ENCODE measurements around the gene RIIAD1. TPM values are rescaled to one million over a fixed set of nuclear protein-coding genes. Genes with fewer than 3 reads are reported as not detected.
A peak's percentile ranks its signal among the peaks of the same experiment; 100 is the strongest.
"Not testable (repeated sequence)": the region's sequence is repeated elsewhere in the genome, so short reads cannot be mapped to it uniquely, and the experiment has no call there.

Gene RIIAD1
- total RNA-seq, 2 experiments from 2014 or later, result not detected

DNA sequence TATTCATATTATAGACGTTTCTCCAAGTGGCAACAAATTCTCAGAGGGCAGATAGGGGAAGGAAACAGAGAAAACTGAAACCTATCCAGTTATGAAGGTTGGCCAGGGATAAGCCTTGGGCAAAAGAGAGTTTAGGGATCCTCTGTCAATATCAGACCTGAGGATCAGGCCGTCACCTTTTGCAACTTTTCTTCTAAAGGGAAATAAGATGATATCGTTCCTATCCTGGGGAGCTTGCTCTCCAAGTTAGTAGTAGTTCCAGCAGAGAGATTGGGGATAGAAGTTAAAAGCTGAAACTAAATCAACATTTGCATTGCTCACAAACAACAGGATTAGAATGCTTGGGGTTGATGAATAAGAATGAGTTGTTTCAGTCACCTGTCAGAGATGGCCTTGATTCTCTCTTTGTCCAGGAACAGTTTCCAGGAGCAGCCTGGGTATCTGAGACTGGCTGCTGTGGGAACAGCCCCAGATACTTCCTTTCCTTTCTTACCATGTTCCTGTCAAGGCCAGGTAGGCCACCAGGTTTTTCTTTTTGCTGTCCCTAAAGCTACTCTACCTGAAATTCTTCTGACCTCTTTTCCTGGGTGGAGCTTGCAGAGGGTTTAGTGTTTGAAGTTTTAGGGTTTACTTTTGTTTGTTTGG, 2.5 kb downstream of the RIIAD1 start:
- intact Hi-C loops (cut with micrococcal nuclease), result loop anchor here (5.0 kb wide), 1 partner anchor 182 kb away; the partner anchor contains the start of gene TUFT1
- Mint-ChIP-seq H3K4me3 (no peak overlapping the region), H3K36me3 (ENCODE audit: low read depth) (no peaks in the 10 kb centered on the region), H3K27ac (no peak overlapping the region), H3K4me1 (ENCODE audit: low read depth) (peaks cover 14% of the 10 kb centered on the region), H3K27me3 (ENCODE audit: low read depth) (peaks cover 48% of the 10 kb centered on the region), H3K9me3 (no peaks in the 10 kb centered on the region)
- DNase-seq, result no peak
- CTCF ChIA-PET, result no interaction called here

DNA sequence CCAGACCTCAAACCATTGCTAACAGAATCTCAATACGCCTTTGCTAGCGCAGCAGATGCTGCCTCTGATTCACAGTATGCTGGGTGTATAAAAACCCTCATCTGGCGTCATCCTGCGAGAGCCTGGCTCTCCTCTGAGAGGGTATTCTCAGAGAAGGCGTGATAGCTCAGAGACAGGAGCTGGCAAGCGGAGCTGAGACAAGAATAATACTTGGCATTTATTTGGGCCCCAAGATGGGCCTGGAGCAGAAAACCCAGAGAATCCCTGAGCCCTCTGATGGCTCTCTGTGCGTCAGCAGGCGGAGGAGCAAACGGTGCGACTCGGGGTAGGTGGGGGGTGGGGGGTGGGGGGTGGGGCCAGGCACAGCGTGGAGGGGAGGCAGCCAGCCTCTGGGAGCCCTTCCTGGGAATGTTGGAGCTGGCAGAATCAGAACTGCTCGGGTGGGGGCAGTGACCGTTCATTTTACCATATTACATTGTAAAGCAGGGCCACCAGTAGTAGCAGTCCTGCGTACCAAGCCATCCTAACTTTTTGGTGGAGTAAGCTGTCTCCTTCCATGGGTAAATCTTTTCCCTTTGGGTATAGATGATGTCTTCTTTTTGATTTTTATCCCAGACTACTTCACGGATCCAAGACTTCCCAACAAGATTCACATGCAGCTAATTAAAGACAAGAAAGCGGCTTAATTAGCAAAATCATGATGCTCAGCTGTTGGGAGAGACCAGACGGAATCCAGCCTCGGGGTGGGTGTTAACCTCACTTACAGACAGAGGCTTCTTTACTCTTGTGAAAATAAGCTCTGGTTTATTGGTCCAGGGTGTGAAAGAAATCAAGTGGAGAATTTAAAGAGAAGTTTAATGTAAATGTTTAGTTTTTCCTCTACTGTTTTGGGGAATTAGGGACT, 7.1 kb downstream of the RIIAD1 start:
- no peak overlapping the region for H3K4me3 Mint-ChIP-seq
- DNase-seq, result no peak
- no peaks in the 10 kb centered on the region for H3K36me3 Mint-ChIP-seq (ENCODE audit: low read depth)
- CTCF ChIA-PET, result interaction anchor here (0.6 to 1.4 kb wide), 4 partner anchors 9 to 445 kb away, joined by 3 to 5 read pairs (median 3); no protein-coding TSS in a partner anchor
- H3K27me3 Mint-ChIP-seq (ENCODE audit: low read depth), result peaks cover 29% of the 10 kb centered on the region
- no peaks in the 10 kb centered on the region for H3K4me1 Mint-ChIP-seq (ENCODE audit: low read depth)
- no peaks in the 10 kb centered on the region for H3K9me3 Mint-ChIP-seq
- intact Hi-C loops (cut with micrococcal nuclease), result no loop called here
- no peak overlapping the region for H3K27ac Mint-ChIP-seq

DNA sequence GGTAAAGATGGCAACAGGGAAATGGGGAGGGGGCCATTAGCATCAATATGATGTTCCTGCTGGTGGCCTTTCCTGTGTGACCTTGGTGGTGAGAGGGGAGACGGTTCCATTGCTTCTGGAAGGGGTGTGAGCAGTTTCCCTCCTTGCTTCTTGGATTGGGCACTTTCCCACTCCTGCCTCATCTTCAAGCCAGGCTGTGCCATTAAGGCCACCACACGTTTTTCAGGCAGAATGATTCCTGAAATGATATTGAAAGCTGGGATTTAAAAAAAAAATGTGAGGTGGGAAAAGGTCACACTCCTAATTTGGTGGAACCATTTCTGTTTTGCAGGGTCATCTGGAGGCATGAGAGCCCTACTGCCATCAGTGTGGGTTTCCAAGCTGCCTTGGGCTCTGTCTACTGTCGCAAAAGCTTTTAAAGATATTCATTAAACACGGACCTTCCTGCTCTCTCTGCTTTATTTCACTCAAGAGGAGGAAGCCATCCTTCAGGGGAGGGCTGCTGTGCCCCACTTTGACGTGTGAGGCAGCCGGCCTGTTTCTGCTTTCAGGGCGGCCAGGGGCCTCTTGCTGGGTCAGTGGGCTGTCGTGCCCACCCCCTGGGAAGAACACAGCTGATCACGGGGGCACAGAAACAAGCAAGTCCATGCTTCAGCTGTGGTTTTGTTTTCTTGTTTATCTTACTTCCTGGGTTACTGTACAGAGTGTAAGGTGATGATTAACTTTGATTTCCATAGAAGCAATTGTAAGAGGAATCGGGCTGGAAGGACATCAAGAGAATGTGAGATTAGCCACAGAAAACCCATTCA, 8.0 kb downstream of the RIIAD1 start:
- Mint-ChIP-seq H3K4me1 (ENCODE audit: low read depth) (no peaks in the 10 kb centered on the region), H3K9me3 (no peaks in the 10 kb centered on the region), H3K36me3 (ENCODE audit: low read depth) (no peaks in the 10 kb centered on the region), H3K4me3 (no peak overlapping the region), H3K27me3 (ENCODE audit: low read depth) (peaks cover 24% of the 10 kb centered on the region), H3K27ac (no peak overlapping the region)
- CTCF ChIA-PET, result interaction anchor here (0.6 to 1.4 kb wide), 5 partner anchors 8 to 446 kb away, joined by 3 to 5 read pairs (median 3); no protein-coding TSS in a partner anchor
- intact Hi-C loops (cut with micrococcal nuclease), result no loop called here
- DNase-seq, result no peak

DNA sequence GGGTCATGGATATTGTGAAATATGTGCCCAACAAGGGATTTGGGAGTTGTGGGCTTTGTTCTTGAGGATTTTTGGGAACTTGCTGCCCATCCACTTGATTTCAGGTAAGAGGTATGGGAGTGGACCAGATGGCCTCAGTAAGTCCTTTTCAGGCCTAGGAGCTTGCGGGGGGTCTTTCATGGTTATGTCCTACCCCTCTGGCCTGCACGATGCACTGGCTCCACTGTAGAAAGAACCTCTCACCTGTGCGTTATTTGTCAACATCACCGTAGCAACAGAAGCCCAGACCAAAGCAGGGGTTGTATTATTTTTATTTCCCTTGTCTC, 8.6 kb downstream of the RIIAD1 start:
- Mint-ChIP-seq H3K9me3 (no peaks in the 10 kb centered on the region), H3K4me1 (ENCODE audit: low read depth) (no peaks in the 10 kb centered on the region), H3K27ac (no peak overlapping the region), H3K36me3 (ENCODE audit: low read depth) (no peaks in the 10 kb centered on the region), H3K4me3 (no peak overlapping the region), H3K27me3 (ENCODE audit: low read depth) (peaks cover 24% of the 10 kb centered on the region)
- CTCF ChIA-PET, result interaction anchor here (1.0 kb wide), 1 partner anchor 45 kb away, joined by 3 read pairs; no protein-coding TSS in a partner anchor
- intact Hi-C loops (cut with micrococcal nuclease), result no loop called here
- no peak for DNase-seq

DNA sequence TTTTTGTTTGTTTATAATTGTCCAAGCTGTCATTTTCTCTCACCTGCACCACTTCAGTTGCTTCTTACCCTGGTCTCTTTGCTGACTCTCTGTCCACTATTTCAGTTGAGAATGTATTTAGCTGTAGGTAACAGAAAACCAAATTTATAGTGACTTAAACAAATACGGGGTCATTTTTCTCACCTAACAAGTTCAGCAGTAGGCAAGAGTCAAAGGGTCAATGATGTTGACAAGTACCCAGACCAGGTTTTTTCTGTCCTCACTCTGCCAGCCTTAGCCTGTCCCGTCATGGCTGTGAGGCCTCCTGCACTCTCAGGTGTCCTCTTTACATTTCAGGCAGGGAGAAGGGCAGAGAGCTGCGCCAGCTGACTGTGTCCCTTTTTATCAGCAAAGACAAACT, 11.8 kb downstream of the RIIAD1 start:
- Mint-ChIP-seq H3K9me3 (peaks cover 15% of the 10 kb centered on the region), H3K4me3 (no peak overlapping the region), H3K36me3 (ENCODE audit: low read depth) (no peaks in the 10 kb centered on the region), H3K27me3 (ENCODE audit: low read depth) (peaks cover 4% of the 10 kb centered on the region), H3K27ac (no peak overlapping the region), H3K4me1 (ENCODE audit: low read depth) (no peaks in the 10 kb centered on the region)
- CTCF ChIA-PET, result interaction anchor here (0.6 to 2.2 kb wide), 5 partner anchors 18 to 175 kb away, joined by 3 to 9 read pairs (median 6); no protein-coding TSS in a partner anchor
- intact Hi-C loops (cut with micrococcal nuclease), result no loop called here
- DNase-seq, result no peak

DNA sequence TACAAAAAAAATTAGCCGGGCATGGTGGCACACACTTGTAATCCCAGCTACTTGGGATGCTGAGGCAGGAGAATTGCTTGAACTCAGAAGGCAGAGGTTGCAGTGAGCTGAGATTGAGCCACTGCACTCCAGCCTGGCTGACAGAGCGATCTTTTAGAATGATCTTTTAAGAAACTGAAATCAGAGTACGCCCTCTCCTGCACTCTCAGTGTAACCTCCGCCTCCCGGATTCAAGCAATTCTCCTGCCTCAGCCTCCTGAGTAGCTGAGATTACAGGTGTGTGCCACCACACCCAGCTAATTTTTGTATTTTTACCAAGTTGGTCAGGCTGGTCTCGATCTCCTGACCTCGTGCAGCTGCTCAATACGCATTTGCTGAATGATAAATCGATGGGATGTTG, 12.7 kb downstream of the RIIAD1 start:
- H3K27ac Mint-ChIP-seq; H3K4me3 Mint-ChIP-seq; H3K27me3 Mint-ChIP-seq (ENCODE audit: low read depth); DNase-seq; H3K4me1 Mint-ChIP-seq (ENCODE audit: low read depth); intact Hi-C loops (cut with micrococcal nuclease); H3K36me3 Mint-ChIP-seq (ENCODE audit: low read depth): not testable (repeated sequence)
- peaks cover 18% of the 10 kb centered on the region for H3K9me3 Mint-ChIP-seq
- CTCF ChIA-PET, result interaction anchor here (0.6 to 2.6 kb wide), 18 partner anchors 8 to 404 kb away, joined by 3 to 19 read pairs (median 4); partner anchors contain the start of genes MRPL9 and RIIAD1

DNA sequence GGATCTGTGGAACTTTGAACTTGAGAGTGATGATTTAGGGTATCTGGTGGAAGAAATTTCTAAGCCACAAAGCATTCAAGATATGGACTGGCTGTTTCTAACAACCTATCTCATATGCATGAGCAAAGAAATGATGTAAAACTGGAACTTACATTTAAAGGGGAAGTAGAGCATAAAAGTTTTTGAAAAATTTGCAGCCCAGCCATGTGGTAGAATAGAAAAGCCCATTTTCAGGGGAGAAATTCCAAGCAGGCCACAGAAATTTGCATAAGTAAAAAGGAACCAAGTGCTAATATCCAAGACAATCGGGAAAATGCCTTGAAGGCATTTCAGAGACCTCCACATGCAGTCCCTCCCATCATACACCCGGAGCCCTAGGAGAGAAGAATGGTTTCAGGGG, 15.7 kb downstream of the RIIAD1 start:
- Mint-ChIP-seq H3K9me3 (peaks cover 18% of the 10 kb centered on the region), H3K36me3 (ENCODE audit: low read depth) (no peaks in the 10 kb centered on the region), H3K27ac (no peak overlapping the region), H3K4me3 (no peak overlapping the region), H3K4me1 (ENCODE audit: low read depth) (no peaks in the 10 kb centered on the region), H3K27me3 (ENCODE audit: low read depth) (no peaks in the 10 kb centered on the region)
- DNase-seq, result no peak
- CTCF ChIA-PET, result no interaction called here
- intact Hi-C loops (cut with micrococcal nuclease), result no loop called here

DNA sequence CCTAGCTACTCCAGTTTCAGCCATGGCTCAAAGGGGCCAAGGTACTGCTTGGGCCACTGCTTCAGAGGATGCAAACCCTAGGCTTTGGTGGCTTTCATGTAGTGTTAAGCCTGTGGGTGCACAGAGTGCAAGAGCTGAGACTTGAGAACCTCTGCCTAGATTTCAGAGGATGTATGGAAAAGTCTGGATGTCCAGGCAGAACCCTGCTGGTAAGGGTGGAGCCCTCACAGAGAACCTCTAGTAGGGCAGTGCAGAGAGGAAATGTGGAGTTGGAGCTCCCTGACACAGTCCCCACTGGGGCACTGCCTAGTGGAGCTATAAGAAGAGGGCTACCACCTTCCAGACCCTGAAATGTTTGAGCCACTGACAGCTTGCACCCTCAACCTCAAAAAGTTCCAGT, 16.2 kb downstream of the RIIAD1 start:
- H3K27me3 Mint-ChIP-seq (ENCODE audit: low read depth), result no peaks in the 10 kb centered on the region
- intact Hi-C loops (cut with micrococcal nuclease), result no loop called here
- H3K4me3 Mint-ChIP-seq, result no peak overlapping the region
- H3K36me3 Mint-ChIP-seq (ENCODE audit: low read depth), result no peaks in the 10 kb centered on the region
- CTCF ChIA-PET, result interaction anchor here (0.9 to 1.2 kb wide), 2 partner anchors 9 to 436 kb away, joined by 3 read pairs; no protein-coding TSS in a partner anchor
- no peak overlapping the region for H3K27ac Mint-ChIP-seq
- H3K9me3 Mint-ChIP-seq, result peaks cover 18% of the 10 kb centered on the region
- no peaks in the 10 kb centered on the region for H3K4me1 Mint-ChIP-seq (ENCODE audit: low read depth)
- no peak for DNase-seq

DNA sequence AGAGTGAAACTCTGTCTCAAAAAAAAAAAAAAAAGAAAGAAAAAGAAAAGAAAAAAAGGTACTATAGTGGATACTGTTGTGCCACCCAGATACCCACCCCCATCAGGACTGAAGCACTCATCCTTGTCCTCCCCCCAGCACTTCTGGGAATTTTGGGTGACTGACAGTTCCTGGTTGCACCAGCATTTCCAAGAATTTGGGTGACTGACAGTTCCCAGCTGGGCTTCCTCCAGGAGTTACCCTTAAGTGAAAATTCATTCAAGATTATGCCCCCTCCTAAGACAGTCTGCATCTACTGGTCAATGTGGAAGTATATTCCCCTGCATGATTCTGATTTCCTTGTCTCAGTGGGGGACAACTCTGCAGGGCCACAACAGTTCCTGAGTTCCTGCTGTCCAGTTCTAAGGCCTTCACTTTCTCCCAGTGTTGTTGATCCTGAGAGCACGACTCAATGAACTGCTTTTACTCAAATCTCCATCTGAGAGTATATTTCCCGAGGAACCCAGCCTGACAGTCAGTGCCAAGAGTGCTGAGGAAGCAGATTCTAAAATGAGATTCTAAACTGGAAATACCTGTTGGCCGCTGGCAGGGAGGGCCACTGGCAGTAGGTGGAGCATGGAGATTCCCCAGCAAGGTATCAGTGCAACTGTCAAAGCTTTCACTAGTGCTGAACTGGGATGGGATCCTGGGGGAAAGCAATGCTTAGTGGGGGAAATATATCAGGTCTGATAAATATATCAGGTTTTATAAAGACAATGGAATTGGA, 18.5 kb downstream of the RIIAD1 start:
- Mint-ChIP-seq H3K4me3 (no peak overlapping the region), H3K4me1 (ENCODE audit: low read depth) (no peaks in the 10 kb centered on the region), H3K27ac (no peak overlapping the region), H3K9me3 (peaks cover 18% of the 10 kb centered on the region), H3K36me3 (ENCODE audit: low read depth) (no peaks in the 10 kb centered on the region), H3K27me3 (ENCODE audit: low read depth) (no peaks in the 10 kb centered on the region)
- no peak for DNase-seq
- CTCF ChIA-PET, result interaction anchor here (0.6 kb wide), 1 partner anchor 148 kb away, joined by 3 read pairs; no protein-coding TSS in a partner anchor
- intact Hi-C loops (cut with micrococcal nuclease), result no loop called here

DNA sequence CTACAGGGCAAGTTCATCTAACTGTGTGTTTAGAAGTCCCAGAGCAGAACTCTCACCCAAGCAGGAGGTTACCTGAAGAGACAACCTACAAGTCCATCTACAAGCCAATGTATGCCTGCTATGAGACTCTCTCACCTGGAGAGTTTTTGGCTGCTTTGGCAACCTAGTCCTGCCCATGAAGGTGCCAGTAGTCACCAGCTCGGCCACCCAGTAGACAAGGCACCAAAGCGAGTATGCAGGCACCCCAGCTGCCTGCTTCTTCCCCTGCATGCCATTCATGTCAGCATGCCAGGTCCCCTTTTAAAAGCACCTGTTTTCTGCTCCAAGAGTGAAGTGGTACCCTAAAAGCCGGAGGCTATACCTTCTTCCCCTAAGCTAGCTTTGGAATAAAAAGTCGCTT, 20.2 kb downstream of the RIIAD1 start:
- H3K27ac Mint-ChIP-seq, result no peak overlapping the region
- intact Hi-C loops (cut with micrococcal nuclease), result no loop called here
- H3K27me3 Mint-ChIP-seq (ENCODE audit: low read depth), result peaks cover 2% of the 10 kb centered on the region
- H3K4me1 Mint-ChIP-seq (ENCODE audit: low read depth), result no peaks in the 10 kb centered on the region
- CTCF ChIA-PET, result no interaction called here
- H3K36me3 Mint-ChIP-seq (ENCODE audit: low read depth), result no peaks in the 10 kb centered on the region
- H3K9me3 Mint-ChIP-seq, result peaks cover 18% of the 10 kb centered on the region
- DNase-seq, result no peak
- H3K4me3 Mint-ChIP-seq, result no peak overlapping the region

DNA sequence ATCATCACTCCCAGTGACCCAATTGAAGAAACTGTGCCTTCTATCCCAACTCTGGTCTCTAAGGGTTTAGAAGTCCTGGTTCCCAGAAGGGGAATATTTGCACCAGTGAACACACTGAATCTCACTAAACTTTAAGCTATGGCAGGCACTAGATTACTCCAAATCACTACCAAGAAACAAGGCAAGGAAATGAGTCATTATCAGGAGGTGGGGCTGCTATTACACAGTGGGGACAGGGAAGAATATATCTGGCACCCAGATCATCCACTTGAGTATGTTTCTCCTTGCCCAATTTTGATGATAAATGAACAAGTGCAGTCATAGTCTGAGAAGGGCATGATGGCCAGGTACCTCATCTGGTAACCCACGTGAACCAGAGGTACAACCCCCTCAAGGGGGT, 35.0 kb downstream of the RIIAD1 start:
- Mint-ChIP-seq H3K9me3 (no peaks in the 10 kb centered on the region), H3K4me1 (ENCODE audit: low read depth) (peaks cover 13% of the 10 kb centered on the region), H3K27ac (peak overlapping the region; percentile 22), H3K27me3 (ENCODE audit: low read depth) (no peaks in the 10 kb centered on the region), H3K36me3 (ENCODE audit: low read depth) (peaks cover 13% of the 10 kb centered on the region), H3K4me3 (no peak overlapping the region)
- CTCF ChIA-PET, result interaction anchor here (1.5 kb wide), 1 partner anchor 80 kb away, joined by 8 read pairs; no protein-coding TSS in a partner anchor
- intact Hi-C loops (cut with micrococcal nuclease), result no loop called here
- DNase-seq, result peak; percentile 26

Data from activated naive CD4-positive, alpha-beta T cell treated with anti-CD3 and anti-CD28 coated beads for 36 hours (primary cell).